Neutrophil (primary cell): ENCODE data around the gene MYO15B.

ENCODE experiments used
- H3K27ac ChIP-seq: fragments of 200-600 bp; sonication (generic); 2 replicates; pipeline ENCODE4 v1.5.1; 2016; ENCODE audit warnings: mild to moderate bottlenecking, moderate library complexity
- H3K27me3 ChIP-seq: fragments of 200-600 bp; sonication (generic); 2 replicates; pipeline ENCODE4 v1.6.0; 2016; ENCODE audit warnings: mild to moderate bottlenecking
- H3K36me3 ChIP-seq: fragments of 200-600 bp; sonication (generic); 2 replicates; pipeline ENCODE4 v1.5.1; 2017
- H3K4me1 ChIP-seq, 2 experiments: fragments of 200-600 bp in 1 of 2; sonication (generic) in 1 of 2; 1 replicate in 1 of 2; 2 replicates in 1 of 2; pipeline versions ENCODE4 v1.5.1 to v1.6.1; 2013 to 2016; ENCODE audit warnings: low read depth in 1 of 2, low read length in 1 of 2, mild to moderate bottlenecking in 1 of 2, moderate library complexity in 1 of 2; ENCODE audit not compliant: control insufficient read depth in 1 of 2, insufficient read depth in 1 of 2
- H3K4me3 ChIP-seq, 2 experiments: fragments of 200-600 bp in 1 of 2; sonication (generic) in 1 of 2; 1 replicate in 1 of 2; 2 replicates in 1 of 2; pipeline ENCODE4 v1.5.1; 2013 to 2016; ENCODE audit warnings: low read depth in 1 of 2, low read length in 1 of 2, mild to moderate bottlenecking in 1 of 2, moderate library complexity in 1 of 2
- H3K9me3 ChIP-seq: fragments of 200-600 bp; sonication (generic); 2 replicates; pipeline ENCODE4 v1.5.1; 2016
- TF ChIP-seq, protein P1 (sequence below): fragments of 200-600 bp; sonication (generic); IDR thresholded peaks from 2 replicates; pipeline ENCODE4 v1.5.1; 2016; ENCODE audit warnings: antibody characterized with exemption

The MYO15B gene

DNA sequence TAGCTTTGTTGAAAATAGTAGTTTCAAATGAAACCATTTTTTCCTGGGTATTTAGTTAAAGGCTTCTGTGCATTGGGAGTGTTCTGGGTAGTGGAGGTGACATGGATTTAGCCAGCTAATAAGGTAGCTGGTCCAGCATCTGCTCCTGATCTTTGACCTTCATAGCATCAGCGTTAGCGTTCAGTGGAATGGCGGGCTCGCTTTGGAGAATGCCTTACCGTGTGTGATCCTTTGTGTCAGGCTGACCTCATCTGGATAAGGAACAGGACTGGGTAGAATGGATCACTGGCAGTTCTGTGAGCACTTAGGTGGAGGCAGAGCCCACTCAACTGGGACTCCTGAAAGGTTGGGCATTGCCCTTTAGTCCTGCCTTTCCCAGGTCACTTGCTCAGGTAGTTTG is 83.3 kb downstream of the MYO15B start:
- Histone ChIP-seq H3K36me3 (peaks cover 49% of the 10 kb centered on the region), H3K27ac (no peak overlapping the region), H3K4me1 (peaks cover 31 to 33% of the 10 kb centered on the region in 2 experiments), H3K4me3 (no peak overlapping the region), H3K9me3 (no peaks in the 10 kb centered on the region), H3K27me3 (no peaks in the 10 kb centered on the region)
- TF ChIP-seq, protein P1, sequence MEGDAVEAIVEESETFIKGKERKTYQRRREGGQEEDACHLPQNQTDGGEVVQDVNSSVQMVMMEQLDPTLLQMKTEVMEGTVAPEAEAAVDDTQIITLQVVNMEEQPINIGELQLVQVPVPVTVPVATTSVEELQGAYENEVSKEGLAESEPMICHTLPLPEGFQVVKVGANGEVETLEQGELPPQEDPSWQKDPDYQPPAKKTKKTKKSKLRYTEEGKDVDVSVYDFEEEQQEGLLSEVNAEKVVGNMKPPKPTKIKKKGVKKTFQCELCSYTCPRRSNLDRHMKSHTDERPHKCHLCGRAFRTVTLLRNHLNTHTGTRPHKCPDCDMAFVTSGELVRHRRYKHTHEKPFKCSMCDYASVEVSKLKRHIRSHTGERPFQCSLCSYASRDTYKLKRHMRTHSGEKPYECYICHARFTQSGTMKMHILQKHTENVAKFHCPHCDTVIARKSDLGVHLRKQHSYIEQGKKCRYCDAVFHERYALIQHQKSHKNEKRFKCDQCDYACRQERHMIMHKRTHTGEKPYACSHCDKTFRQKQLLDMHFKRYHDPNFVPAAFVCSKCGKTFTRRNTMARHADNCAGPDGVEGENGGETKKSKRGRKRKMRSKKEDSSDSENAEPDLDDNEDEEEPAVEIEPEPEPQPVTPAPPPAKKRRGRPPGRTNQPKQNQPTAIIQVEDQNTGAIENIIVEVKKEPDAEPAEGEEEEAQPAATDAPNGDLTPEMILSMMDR, result no peak

DNA sequence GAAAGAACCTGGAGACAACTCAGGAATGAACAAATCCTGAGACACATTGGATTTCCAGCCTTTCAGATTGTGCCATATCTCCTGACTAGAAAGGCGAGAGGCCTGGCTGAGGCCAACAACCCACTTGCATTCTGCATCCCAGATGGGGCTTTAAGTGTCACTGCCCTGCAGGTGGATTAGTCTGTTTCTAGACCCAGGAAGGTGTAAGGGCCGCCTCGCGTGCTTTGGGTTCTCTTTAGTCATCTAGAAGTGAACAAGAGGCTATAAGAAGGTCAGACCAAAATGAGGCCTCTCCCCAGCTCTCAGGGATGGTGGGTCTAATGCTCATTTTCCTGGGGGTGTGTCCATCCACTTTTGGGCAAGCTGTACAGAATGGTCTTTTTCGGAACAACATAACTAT is 84.4 kb downstream of the MYO15B start:
- Histone ChIP-seq H3K4me3 (no peak overlapping the region), H3K27me3 (no peaks in the 10 kb centered on the region), H3K4me1 (peaks cover 22 to 27% of the 10 kb centered on the region in 2 experiments), H3K27ac (no peak overlapping the region), H3K36me3 (peaks cover 55% of the 10 kb centered on the region), H3K9me3 (no peaks in the 10 kb centered on the region)
- TF ChIP-seq, protein P1, result no peak

DNA sequence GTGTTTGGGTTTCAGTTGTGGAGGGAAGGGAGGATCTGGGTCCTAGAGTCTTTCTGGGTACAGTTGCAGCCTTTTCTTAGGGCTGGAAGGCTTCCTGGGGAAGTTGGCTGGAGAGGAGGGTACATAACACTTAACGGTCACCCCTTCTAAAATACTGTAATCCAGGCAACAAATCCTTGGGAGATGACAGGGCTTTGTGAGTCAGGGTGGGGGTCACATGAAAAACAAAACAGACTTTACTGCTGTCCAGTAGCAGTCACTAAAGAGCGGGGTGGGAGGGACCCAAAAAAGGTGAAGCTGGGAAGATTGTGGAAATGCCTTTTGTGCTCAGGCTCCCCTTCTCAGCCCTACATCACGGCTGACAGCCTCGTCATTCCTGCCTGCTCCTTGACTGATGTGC is 85.9 kb downstream of the MYO15B start:
- Histone ChIP-seq H3K4me3 (no peak overlapping the region), H3K36me3 (peaks cover 59% of the 10 kb centered on the region), H3K27ac (peak overlapping the region; percentile 26), H3K27me3 (no peaks in the 10 kb centered on the region), H3K4me1 (peaks cover 12 to 16% of the 10 kb centered on the region in 2 experiments), H3K9me3 (no peaks in the 10 kb centered on the region)
- TF ChIP-seq, protein P1, result no peak
